Activated T-cell treated with anti-CD3 and anti-CD28 coated beads, Interleukin-2, amount 50 U/mL, for 48 hours (primary cell): Measurements from ENCODE around the gene GADD45GIP1.
"Not testable (repeated sequence)": the region's sequence is repeated elsewhere in the genome, so short reads cannot be mapped to it uniquely, and the experiment has no call there.

Source experiments
- DNase-seq, 2 experiments: peaks; one replicate each; pipeline ENCODE4 v3.0.0-alpha.2; 2020

The GADD45GIP1 gene

GRCh38 chr19:12938779-12939601, 18.0 kb downstream of the GADD45GIP1 start:
- peak; percentile 58 for DNase-seq

- peak; percentile 99 to 100 for DNase-seq
Measured at GRCh38 chr19:12937927-12938778, 18.9 kb downstream of the GADD45GIP1 start, which contains the start of gene CALR. CALR (plus strand) TSS chr19:12938609; CDS start chr19:12938680, 71 bp downstream.

- peak in 1 of 2 experiments; percentile 51 for DNase-seq
Measured at GRCh38 chr19:12937093-12937926, 19.7 kb downstream of the GADD45GIP1 start.

DNA sequence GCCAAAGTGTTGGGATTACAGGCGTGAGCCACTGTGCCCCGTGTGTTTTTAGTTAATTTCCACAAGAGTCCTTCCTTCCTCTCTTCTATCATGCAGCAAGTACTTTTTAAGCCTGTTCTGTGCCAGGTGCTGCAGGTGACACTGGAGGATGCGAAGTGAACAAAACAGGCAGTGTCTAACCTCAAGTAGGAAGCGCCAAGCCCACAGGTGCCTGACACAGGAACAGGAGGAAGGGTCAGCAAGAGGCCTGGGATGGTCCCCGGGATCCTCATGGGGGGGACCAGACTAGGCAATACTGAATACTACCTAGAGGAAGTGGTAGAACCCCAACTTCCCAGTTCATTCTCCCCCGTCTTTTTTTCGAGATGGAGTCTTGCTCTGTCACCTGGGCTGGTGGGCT, 20.4 kb downstream of the GADD45GIP1 start:
- DNase-seq, result no peak

DNA sequence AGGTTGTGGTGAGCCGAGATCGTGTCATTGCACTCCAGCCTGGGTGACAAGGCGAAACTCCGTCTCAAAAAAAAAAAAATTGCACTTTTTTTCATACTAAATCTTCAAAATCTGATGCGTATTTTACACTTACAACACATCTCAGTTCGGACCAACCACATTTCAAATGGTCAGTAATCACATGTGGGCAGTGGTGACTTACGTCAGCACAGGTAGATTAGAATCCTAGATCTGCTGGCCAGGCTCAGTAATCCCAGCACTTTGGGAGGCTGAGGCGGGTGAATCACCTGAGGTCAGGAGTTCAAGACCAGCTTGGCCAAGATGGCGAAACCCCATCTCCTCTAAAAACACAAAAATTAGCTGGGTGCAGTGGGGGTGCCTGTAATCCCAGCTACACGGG, 22.0 kb downstream of the GADD45GIP1 start:
- no peak for DNase-seq

DNA sequence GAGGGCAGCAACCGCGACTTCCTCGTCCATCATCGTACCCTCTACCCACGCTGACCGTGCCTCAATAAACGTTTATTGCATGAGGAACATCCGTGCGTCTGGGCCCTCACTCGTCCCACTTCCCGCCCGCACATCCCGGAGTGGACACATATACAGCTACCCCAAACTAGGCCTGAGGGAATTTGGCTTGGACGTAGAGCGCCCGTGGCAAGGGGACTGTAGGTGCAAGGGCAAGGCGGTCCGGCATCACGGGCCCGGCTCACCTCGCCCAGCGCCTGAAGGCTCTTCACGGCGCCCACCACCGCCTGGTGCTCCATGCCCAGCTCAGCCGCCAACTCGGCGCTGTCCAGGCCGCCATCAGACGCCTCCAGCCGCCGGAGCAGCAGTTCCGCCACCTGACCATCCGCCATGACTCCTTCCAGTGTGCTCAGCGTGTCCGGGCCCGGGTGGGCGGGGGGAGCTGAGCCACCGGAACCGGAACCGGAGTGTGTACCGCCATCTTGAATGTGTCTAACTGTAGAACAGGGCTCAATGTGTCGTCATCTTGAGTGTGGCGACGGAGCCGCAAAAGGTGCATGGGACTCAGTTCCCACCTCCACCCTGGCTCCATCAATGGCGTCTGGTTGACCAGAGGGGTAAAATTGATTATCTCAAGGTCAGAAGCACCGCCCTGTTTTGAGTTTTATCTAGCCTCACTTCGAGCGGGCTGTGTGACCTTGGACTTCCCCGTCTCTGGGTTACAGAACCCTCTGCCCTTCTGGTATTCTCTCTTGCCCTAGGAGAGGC, 23.5 kb downstream of the GADD45GIP1 start, which contains the start of gene FARSA:
Gene FARSA, minus strand, starts transcription at position 425 of the 786 bp plus-strand sequence. Its CDS starts 15 bp downstream, at position 410.
- DNase-seq, result peak; percentile 92

- no peak for DNase-seq
Measured at GRCh38 chr19:12932392-12933286, 24.4 kb downstream of the GADD45GIP1 start.

GRCh38 chr19:12930002-12930645, 26.9 kb downstream of the GADD45GIP1 start:
- no peak for DNase-seq

DNA sequence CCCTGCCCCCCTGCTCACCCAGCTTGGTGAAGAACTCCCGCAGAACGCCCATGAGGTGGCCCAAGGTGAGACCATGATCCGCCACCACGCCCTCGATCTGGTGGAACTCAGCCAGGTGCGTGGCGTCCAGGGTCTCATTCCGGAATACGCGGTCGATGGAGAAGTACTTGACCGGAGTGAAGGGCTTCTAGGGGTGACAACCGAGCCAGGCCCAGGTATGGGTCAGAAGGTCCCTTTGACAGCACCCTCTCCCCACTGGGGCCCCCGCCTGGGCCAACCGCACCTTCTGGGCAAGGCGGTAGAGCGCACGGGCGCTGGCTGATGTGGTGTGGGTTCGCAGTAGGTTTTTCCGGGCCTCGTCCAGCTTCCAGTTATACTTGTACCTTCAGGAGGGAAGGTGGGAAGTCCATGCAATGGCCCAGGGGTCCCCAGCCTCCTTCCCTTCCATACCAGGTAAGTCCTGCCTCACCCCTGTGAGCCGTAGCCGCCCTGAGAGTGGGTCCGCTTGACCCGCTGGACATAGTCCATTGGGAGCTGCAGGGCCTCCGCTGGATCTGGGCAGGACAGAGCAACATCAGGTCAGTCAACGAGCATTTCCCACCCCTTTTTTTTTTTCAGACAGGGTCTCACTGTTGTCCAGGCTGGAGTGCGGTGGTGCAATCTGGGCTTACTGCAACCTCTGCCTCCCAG, 32.3 kb downstream of the GADD45GIP1 start:
- no peak for DNase-seq

GRCh38 chr19:12922959-12923358, 34.1 kb downstream of the GADD45GIP1 start:
- no peak for DNase-seq

GRCh38 chr19:12921047-12921446, 36.0 kb downstream of the GADD45GIP1 start:
- no peak for DNase-seq

DNA sequence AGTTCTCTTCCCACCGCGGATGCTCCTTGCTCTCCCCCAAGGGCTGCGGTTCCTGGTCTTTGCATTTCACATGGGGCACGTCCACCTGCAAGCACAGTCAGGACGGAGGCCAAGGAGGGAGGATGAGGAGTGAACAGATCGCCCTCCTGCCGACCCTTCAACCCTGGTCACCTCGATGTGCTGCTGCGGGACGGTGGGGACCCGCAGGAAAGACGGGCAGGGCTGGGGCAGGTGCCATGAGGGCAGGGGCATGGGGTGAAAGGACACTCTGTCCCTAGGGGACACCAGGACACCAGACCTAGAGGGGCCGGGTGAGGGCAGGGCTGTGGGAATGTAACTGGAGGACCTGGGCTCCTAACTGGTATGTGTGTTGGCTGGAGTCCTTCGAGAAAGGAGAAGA, 38.8 kb downstream of the GADD45GIP1 start:
- no peak for DNase-seq

GRCh38 chr19:12915860-12916259, 41.2 kb downstream of the GADD45GIP1 start:
- not testable (repeated sequence) for DNase-seq

GRCh38 chr19:12913851-12914690, 43.0 kb downstream of the GADD45GIP1 start:
- peak; percentile 52 to 53 for DNase-seq

GRCh38 chr19:12913011-12913561, 43.9 kb downstream of the GADD45GIP1 start:
- DNase-seq, result no peak

DNA sequence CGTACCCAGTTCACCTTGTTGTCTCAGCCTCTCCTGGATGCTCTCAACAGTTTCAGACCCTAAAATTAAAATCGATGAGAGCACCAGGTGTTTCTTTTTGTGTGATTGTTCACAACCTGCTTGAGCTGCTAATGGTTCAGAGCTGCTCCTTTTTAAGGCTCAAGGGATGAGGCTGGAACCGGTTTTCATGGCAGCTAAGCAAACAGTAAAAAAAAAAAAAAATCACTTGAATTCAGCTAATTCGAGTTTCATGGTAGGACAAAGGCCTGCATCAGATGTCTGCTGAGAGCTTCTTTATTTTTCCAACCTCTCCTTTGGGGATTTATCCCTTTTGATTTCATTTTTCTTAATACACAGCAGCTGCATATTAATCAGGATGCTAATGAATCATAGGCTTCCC, 44.5 kb downstream of the GADD45GIP1 start:
- DNase-seq, result no peak

- DNase-seq, result no peak
Measured at GRCh38 chr19:12907166-12907565, 49.9 kb downstream of the GADD45GIP1 start.
